SIG-M5 treated with dmso at 0.1 percent for 504 hours (cell line): Measurements from ENCODE around the gene TDRD1.

Experiments used
- DNase-seq: peaks from one replicate; lab custom pipeline; 2025; ENCODE audit not compliant: unreplicated experiment; lab: John Stamatoyannopoulos, UW

The TDRD1 gene

DNA sequence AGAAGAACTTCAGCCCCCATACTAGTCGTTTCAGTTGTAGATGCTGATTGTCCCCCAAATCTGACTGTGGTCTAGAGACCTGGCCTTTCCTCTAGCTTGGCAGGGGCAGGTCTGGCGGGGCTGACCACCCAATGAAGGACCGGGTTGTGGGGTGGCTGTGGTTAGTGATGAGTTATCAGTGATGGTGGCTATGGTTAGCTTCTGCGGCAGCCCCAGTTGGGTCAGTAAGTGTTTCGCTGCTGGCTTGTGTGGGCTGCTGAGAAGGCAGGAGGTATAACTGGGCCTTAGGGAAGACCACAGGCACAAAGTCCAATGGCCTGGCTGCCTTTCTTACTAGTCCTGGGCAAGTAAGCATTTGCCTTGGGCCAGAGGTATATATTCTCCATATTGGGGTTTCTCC is 81.2 kb downstream of the TDRD1 start:
- DNase-seq, result no peak

DNA sequence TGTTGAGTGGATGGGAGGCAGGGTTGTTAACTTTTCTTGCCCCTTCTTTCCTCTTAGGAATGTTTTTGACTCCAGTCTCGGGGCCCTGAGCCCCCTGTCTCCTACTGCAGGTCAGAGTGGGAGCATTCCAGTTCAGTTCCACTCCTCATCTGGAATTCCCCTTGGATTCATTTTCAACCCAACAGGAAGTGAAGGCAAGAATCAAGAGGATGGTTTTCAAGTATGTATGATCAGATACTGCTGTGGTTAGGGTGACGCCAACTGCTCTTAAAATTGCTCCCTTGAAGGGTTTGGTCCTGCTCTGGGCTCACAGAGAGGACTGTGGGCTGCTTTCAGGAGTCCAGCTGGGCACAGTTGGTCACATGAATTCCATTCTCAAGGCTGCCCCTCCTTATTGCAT is 81.9 kb downstream of the TDRD1 start:
- DNase-seq, result no peak

DNA sequence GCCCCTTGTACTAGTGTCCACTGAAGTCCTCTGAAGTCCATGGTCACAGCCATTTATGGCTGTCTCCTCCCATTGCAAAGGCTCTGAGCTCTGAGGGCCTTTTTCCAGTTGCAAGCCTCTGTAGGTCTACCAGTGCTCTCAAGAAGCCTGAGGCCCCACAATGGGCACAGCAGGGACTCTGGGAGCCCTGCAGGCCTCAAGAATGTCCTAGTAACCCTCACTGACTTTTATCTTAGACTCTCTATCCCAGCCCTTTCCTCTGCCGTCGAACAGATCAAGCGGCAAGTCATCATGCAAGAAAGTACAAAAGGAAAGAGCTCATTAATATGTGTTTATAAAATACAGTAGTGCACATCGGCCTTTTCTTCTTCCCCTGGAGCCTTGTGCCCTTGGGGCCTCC is 83.3 kb downstream of the TDRD1 start:
- no peak for DNase-seq

DNA sequence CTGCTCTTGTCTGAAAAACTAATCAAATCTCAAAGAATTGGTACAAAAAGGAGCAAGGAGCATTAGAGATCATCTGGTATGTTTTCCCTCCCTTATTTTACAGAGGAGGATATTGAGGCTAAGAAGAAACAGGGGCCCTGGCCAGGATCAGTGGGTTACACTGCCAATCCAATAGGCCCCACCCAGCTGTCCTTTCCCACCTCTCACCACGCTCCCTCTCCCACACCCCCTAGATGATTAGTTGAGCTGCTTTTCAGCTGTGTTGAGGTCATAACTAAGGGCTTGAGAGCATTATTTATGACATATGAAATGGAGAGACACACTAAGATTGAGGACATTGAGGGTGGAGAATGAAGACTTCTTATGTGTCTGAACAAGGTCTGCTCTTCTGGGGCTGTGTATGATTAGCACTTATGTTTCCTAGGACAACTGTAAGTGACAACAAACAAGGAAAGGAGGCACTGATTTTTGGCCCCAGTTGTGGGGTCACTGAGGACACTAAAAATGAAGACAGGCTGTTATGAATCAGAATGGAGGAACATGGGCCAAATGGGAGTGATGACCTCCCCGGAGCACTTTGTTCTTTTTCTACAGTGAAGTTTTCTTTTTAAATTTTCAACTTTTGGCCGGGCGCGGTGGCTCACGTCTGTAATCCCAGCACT is 86.4 kb downstream of the TDRD1 start:
- no peak for DNase-seq

DNA sequence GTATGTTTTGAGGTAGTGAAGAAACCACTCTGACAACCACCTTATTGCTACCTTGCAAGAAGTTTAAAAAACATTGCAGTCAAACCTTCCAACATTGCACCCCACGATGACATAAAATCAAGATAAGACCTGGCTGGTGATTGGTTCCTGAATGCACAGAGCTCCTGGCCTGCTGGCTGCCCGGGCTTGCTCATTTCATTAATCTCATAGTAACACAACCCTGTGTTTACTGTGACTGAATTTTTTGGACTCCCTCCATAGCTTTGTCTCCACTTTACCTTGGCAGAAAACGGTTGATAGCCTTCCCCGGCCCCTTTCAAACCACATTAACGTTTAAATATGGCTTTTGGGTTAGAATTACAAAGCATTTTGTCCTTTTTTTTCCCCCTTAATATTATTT is 87.4 kb downstream of the TDRD1 start:
- DNase-seq, result peak; percentile 6

DNA sequence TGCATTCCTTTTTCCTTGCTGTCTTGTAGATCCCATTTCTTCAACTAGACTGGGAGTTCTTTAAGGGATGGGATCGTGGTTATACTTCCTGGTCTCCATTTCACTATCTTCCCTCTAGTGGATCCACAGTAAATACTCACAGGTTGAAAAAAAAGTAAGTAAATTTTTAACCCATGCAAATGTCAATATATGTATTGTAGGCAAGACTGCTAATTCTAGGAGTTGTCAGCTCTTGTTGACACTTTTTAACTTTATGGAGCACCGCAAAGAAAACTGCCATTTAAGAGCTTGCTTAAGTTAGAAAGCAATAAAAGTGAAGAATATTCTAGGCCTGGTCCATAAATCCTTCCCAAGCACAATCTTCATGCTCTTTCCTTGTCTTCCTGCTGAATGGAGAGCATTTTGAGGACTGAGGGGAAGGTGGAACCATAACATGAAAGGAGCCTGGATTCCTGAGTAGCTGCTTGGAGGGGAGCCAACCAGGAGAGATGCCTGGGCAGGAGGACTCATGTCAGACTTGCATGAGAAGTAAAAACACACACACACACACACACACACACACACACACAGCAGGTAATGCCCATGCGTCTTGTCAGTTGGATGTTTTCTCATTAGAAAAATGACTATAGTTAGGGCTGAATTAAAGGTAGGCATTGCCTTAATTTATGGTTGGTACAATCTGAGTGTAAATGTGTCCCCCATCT is 92.1 kb downstream of the TDRD1 start:
- no peak for DNase-seq

DNA sequence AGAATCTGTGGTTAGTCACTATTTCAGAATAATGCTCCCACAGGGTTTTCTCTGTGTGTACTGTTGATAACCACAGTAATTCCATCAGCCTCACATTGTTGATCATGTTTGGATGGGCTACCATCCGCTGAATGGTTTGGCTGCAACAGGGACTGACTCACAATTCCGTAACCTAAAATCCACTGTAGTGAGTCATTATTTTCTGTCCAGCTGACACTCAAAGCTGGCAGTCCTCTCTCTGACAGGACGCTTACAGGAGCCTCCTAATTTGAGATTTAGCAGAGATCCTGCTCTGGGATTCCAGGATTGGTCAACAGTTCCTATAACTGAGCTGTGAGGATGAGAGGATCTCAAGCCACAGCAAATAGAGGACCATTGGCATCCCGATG is 92.6 kb downstream of the TDRD1 start:
- no peak for DNase-seq

DNA sequence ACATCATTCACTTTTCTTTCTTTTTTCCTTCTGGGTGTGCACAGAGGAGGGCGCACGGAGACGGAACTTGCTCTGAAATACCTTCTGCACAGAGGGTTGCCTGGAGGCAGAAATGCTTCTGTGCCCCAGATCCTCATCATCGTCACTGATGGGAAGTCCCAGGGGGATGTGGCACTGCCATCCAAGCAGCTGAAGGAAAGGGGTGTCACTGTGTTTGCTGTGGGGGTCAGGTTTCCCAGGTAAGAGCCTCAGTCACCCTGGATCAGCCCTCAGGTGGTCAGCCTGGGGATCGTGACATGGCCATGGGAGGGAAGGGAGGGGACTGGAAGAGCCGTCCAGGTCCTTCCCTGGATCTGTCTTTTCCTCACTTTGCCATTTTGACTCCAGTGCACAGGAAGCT is 93.5 kb downstream of the TDRD1 start:
- no peak for DNase-seq

DNA sequence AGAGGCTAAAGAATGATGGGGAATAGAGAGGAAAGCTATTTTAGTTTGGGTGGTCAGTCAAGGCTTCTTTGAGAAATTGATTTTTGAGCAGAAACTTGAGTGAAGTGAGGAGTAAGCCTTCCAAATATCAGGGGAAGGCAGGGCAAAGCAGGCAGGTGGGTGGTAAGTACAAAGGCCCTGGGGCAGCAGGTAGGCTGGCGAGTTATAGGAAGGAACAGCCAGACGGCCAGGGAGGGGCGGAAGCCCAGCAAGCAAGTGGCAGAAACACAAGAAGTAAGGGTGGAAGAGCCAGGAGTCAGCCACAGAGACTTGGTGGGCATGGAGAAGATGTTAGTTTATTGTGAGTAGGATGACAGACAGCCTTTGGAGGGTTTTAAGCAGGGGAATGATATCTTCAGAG is 94.8 kb downstream of the TDRD1 start:
- no peak for DNase-seq

DNA sequence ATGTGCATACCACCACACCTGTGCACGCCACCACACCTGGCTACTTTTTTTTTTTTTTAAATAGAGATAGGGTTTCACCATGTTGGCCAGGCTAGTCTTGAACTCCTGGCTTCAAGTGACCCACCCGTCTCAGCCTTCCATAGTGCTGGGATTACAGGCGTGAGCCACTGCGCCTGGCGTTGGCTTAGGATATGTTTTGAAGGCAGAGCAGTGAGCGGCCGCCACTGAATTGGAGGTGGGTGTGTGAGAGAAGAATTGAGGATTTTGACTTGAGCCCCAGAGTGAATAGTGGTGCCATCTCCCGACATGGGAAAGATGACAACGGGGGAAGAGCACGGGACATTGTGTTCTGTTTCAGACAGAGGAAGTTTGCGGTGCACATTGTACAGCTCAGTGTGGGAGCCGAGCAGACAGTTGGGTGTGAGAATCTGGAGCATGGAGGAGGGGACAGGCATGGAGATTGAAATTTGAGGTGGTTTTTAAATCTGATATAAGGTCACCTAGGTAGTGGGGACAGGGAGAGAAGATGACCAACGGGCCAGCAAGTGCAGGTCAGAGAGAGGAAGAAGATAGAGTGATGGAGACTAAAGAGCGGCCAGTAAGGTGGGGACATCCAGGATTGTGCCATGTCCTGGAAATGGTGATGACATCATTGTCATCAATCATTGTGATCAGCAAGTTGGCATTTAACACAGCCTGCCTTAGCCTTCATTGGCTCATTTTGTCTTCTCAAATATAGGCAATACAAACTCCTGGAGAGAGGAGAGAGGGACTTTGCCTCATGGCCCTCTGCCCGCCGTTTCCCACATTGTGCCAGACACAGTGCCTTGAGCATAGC is 95.7 kb downstream of the TDRD1 start:
- DNase-seq, result no peak

DNA sequence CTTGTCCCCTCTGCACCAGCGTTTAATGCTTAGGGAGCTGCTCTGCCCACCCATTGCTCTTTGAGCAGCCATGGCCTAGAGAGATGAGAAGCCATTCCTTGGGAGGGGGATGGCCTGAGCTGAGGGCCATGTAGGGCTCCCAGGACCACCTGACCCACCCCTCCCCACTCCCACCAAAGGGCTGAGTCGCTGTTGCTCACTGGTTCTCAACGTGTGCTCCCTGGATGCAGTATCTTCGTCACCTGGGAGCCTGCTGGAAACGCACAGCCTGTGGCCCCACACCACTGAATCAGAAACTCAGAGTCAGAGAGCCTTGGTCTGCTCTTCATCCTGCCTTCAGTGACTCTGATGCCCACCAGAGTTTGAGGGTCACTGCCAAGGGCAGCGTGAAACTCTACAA is 96.9 kb downstream of the TDRD1 start:
- DNase-seq, result no peak

DNA sequence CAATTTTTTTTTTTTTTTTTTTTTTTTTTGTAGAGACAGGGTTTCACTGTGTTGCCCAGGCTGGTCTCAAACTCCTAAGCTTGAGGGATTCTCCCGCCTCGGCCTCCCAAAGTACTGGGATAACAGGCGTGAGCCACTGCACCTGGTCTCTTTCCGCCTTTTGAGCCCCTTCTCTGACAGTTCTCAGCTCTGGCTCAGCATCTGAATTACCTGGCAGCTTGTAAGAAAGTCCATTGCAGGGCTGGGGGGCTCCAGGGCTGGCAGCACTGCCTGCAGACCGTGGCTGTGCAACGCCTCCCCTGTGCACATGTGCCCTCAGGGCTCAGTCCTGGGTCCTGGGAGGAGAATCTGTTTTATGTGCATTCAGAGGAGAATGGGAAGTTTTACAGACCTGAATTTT is 97.5 kb downstream of the TDRD1 start:
- no peak for DNase-seq

DNA sequence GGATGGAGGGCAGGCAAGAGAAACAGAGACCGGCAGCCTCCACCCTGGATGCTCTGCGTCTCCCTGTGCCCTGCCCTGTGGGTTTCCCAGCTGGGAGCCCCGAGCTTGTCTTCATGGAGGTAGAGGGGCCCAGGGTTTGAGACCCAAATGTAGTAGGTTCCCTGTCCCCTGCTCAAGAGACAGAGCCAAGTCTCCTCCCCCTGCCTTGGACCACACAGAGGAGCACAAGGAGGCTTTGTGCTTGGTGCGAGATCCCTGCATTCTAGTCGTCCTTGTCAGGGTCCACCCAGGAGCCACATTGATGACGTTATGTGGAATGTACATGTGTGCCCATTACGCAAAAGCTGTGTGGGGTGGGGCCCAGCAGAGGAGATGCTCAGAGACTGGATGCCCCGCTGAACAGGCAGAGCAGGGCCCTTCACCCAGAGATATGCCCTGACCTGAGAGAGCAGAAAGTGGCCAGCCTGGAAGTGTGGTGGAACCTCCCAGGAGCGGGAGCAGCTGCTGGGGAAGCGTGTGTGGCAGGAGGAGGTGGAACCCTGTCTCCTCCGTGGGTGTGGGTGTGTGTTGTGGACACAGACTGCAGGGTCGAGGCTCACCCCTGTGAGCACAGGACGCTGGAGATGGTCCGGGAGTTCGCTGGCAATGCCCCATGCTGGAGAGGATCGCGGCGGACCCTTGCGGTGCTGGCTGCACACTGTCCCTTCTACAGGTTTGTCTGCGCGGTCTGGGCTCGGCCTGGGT is 99.2 kb downstream of the TDRD1 start:
- DNase-seq, result no peak

DNA sequence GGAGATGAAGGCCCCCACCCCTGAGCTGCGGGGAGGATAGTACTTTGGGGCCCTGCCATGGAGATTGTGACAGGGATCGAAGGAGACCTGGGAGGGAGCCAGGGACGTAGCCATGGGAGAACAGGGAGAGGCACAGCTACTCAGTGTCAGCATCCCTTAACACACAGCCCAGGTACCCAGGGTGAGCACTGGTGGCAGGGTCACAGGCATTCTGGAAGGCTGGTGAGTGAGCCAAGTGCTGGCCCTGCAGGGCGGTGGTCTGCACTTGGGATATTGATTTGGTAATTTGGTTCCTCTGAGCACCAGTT is 99.7 kb downstream of the TDRD1 start:
- no peak for DNase-seq

DNA sequence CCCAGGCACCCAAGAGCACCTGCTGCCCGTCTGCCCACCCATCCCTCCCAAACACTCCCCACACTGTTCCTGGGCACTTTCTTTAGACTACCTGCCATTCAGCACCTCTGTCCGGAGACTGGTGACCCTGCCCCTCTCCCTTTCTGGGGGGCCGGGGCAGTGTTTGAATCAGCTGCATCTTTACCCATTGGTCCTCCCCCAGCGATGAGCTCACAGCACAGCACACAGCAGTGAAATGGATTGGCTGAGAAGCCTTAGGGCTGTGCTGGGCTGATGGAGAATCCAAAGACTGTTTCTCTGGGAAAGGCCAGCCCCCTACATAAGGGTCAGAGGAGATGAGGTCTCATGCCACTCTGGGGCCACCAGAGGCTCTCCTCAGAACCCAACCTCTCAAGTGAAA is 100.1 kb downstream of the TDRD1 start:
- DNase-seq, result no peak

DNA sequence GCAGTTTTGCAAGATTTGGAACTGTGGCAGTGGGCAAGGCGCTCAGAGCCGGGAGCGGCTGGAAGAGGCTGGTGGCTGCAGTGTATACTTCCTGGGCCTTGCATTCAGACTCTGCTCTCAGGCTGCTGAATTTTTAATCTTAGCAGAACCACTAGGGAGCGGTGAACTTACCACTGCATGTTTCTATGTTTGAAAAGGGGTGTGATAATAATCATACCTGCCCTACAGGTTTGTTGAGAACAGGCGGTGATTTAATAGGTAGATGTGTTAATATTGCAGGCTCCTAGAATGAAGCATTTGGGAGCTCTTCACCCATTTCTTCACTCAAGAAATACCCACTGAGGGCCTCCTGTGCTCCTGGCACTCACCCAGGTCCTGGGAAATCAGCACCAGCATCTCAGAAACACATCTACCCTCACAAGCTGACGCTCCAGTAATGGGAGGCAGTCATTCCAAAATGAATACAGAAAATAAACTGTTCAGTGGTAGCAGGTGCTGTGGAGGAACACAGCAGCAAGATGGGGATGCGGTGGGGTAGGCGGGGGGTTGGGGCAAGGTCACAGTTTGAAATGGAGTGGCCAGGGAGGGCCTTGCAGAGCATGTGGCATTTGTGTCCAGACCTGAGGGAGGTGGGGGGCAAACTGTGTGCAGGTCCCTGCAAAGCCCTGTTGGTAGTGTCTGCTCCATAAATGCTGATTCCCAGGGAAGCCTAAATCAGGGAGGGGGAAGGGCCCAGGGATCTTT is 100.9 kb downstream of the TDRD1 start:
- DNase-seq, result peak; percentile 32

DNA sequence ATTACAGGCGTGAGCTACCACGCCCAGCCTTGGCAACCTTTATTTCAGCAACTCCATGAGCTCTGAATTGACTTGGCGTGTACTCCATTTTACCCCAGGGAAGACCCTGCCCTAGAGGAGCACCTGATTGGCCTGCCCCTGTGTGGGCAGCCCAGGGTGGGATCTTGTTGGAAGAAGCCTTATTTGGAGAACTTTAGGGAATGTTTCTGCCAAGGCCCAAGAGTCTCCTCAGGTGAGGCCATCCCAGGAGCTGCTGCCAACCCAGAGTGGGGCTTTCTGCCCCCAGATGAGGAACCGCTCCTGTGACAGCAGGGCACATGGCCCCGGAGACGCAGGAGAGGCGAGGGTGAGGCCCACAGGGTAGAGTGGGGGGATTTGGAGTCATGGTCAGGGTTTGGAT is 101.9 kb downstream of the TDRD1 start:
- DNase-seq, result no peak

DNA sequence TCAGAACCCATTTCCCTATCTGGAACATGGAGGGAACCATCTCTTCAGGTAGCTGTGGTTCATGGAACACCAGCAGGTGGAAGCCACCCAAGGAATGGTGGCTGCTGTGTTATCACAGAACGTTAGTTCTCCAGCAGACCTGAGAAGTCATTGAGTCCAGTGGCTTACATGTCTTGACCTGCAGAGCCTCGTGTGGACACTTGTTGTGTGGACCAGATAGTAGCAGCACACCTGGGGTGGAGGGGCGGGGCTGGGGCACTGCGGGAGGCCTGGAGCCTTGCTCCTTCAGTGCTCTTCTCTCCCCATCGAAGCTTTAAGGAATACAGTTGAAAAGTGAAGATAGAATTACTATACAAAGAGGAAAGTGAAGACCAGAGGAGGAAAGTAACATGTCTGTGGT is 102.3 kb downstream of the TDRD1 start:
- no peak for DNase-seq
